A549 treated with AZD9567 at 1 μM for 4 hours (cell line): ENCODE data around the gene ISX. TPM values are rescaled to one million over a fixed set of nuclear protein-coding genes. Genes with fewer than 3 reads are reported as not detected.

Experiments used
- total RNA-seq: library from RNA; stranded (reverse); fragments of 200-300 nt; extraction: Qiagen RNA extraction; gene quantifications from 5 replicates; pipeline ENCODE4 v1.2.3, GENCODE V29; 2022; ENCODE audit not compliant: insufficient read depth

Gene ISX
- not detected in 5 replicates for total RNA-seq

DNA sequence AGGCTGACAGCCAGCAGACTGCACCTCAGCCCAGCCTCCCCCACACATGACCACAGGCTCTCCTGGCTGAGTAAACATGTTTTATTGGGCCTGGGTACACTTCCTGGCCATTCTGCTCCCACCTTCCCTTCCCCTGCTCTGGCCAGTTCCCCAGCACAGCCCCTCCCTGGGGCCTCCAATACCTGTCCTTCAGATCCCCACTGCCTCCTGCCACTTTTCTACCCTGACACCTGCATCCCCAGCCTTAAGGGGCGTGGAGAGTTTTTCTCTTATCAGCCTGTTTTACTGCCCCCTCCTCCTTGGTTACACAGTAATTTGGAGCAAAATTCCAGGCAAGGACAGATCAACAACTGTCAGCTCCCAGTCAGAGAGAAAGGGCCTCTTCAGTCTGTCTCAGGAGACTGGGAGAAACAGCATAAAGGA is at the start of gene ISX:
Gene ISX (plus strand): TSS at position 363 of the 423 bp plus-strand sequence. CDS start 930 bp downstream, outside the sequence.

Other genes starting within 250 kb of the ISX start
- 8.2 to 11.9 TPM (median 11.5 TPM) in 5 replicates for gene HMGXB4, start 191.3 kb downstream of the ISX start, total RNA-seq
- 12.4 to 19.4 TPM (median 13.6 TPM) in 5 replicates for gene TOM1, start 233.7 kb downstream of the ISX start, total RNA-seq